Gastroesophageal sphincter (tissue), 4 donors: ENCODE results near the gene OTUB2. TPM values are rescaled to one million over a fixed set of nuclear protein-coding genes. Genes with fewer than 3 reads are reported as not detected.

ENCODE experiments used
- ATAC-seq: fragments of 150-250 bp; one replicate; pipeline ENCODE4 v1.9.1; 2016; ENCODE audit warnings: mild to moderate bottlenecking, moderate library complexity
- H3K27ac ChIP-seq, 4 donors: fragments of 200-600 bp; sonication (generic) in 3 of 4; 1 replicate in 3 of 4; 2 replicates in 1 of 4; pipeline ENCODE4 v1.5.1; 2016 to 2019
- H3K27me3 ChIP-seq: fragments of 200-600 bp; sonication (generic); one replicate; pipeline ENCODE4 v1.5.1; 2019
- H3K36me3 ChIP-seq, 2 donors: fragments of 200-600 bp; sonication (generic); one replicate each; pipeline ENCODE4 v1.5.1; 2019; ENCODE audit warnings: control low read depth in 1 of 2
- H3K4me1 ChIP-seq, 3 donors: fragments of 200-600 bp; sonication (generic); 1 replicate in 2 of 3; 2 replicates in 1 of 3; pipeline ENCODE4 v1.5.1; 2016 to 2019; ENCODE audit warnings: control low read depth in 2 of 3
- H3K4me3 ChIP-seq, 2 donors: fragments of 200-600 bp; sonication (generic); one replicate each; pipeline ENCODE4 v1.5.1; 2019; ENCODE audit warnings: mild to moderate bottlenecking in 1 of 2, moderate library complexity in 1 of 2
- H3K9me3 ChIP-seq, 3 donors: fragments of 200-600 bp; sonication (generic); one replicate each; pipeline ENCODE4 v1.5.1; 2017 to 2019; ENCODE audit warnings: control low read depth in 2 of 3
- EP300 ChIP-seq: sonication (generic); formaldehyde crosslinking; IDR thresholded peaks from one replicate; pipeline ENCODE4 v1.6.1; 2017; ENCODE audit warnings: antibody characterized with exemption, mild to moderate bottlenecking
- POLR2A ChIP-seq, 2 donors: fragments of 450-650 bp; IDR thresholded peaks; one replicate each; pipeline ENCODE4 v1.6.1; 2017; ENCODE audit warnings: antibody characterized with exemption in 2 of 2, mild to moderate bottlenecking in 2 of 2, moderate library complexity in 1 of 2
- POLR2AphosphoS5 ChIP-seq: sonication (generic); formaldehyde crosslinking; IDR thresholded peaks from one replicate; pipeline ENCODE4 v1.6.1; 2017; ENCODE audit warnings: antibody characterized with exemption
- WGBS, 2 donors: methylation state at CpG; one replicate each; pipeline ENCODE4 v1.1.5; 2018; ENCODE audit warnings: low coverage in 1 of 2; 5-methylcytosine and 5-hydroxymethylcytosine counted together
- total RNA-seq, 4 donors: library from RNA; depleted of rRNA; stranded (reverse); fragments of >200 nt; gene quantifications; one replicate each; pipeline ENCODE4 v1.1.0, GENCODE V29; 2016
- TF ChIP-seq, protein P1 (sequence below), 4 experiments: fragments of 200-600 bp in 2 of 4; fragments of 450-650 bp in 2 of 4; sonication (generic) in 1 of 4; IDR thresholded peaks; one replicate each; pipeline ENCODE4 v1.5.1; 2017 to 2019; ENCODE audit warnings: antibody characterized with exemption in 4 of 4, mild to moderate bottlenecking in 2 of 4, moderate library complexity in 2 of 4

Gene OTUB2
- total RNA-seq, 4 donors from 2014 or later = 0.16 to 0.84 (median 0.65) TPM

DNA sequence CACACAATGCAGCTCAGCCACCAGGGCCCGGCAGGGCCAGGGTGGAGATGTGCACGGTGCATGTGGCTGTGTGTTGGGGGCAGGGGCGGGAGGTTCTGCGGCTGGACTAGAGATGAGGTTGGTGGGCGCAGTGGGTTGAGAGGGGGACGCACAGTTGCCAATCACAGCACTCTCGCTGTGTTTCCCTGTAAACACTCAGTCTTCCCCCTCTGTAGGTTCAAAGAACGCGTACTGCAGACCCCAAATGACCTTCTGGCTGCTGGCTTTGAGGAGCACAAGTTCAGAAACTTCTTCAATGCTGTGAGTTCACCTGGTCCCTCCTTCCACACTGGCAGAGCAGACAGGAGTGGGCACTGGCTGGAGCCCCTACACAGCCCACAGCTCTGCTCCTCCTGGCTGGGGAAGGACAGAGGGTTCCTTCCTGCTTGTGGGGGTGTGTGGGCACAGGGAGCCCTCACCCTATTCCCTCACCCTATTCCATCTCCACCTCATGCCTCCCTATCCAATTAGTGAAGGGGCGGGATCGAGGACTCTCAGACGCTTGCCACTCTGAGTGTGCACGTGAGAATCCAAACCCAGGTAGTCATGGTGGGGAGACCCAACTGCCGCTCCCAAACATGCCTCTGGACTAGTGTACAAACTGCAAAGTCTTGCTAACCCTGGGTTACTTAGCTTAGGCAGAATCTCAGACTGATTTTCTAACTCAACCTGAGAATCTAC is 17.8 kb downstream of the OTUB2 start:
- Histone ChIP-seq H3K27ac (no peak overlapping the region), H3K4me3 (no peak overlapping the region), H3K9me3 (no peaks in the 10 kb centered on the region), H3K36me3 (peaks cover 0 to 57% of the 10 kb centered on the region in 2 donors), H3K27me3 (no peaks in the 10 kb centered on the region), H3K4me1 (peaks cover 0 to 17% (median 0%) of the 10 kb centered on the region in 3 donors)
- no peak for ATAC-seq
- TF ChIP-seq POLR2AphosphoS5 (no peak), POLR2A (IDR thresholded peaks at IDR 0.05) (no peak), EP300 (no peak)
- TF ChIP-seq, protein P1, sequence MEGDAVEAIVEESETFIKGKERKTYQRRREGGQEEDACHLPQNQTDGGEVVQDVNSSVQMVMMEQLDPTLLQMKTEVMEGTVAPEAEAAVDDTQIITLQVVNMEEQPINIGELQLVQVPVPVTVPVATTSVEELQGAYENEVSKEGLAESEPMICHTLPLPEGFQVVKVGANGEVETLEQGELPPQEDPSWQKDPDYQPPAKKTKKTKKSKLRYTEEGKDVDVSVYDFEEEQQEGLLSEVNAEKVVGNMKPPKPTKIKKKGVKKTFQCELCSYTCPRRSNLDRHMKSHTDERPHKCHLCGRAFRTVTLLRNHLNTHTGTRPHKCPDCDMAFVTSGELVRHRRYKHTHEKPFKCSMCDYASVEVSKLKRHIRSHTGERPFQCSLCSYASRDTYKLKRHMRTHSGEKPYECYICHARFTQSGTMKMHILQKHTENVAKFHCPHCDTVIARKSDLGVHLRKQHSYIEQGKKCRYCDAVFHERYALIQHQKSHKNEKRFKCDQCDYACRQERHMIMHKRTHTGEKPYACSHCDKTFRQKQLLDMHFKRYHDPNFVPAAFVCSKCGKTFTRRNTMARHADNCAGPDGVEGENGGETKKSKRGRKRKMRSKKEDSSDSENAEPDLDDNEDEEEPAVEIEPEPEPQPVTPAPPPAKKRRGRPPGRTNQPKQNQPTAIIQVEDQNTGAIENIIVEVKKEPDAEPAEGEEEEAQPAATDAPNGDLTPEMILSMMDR (IDR thresholded peaks at IDR 0.05) = no peak
- 95% methylated on average over 3 of the region's 14 CpGs; no CpG with 5 or more reads in 1 of the 2 donors for WGBS, 2 donors

DNA sequence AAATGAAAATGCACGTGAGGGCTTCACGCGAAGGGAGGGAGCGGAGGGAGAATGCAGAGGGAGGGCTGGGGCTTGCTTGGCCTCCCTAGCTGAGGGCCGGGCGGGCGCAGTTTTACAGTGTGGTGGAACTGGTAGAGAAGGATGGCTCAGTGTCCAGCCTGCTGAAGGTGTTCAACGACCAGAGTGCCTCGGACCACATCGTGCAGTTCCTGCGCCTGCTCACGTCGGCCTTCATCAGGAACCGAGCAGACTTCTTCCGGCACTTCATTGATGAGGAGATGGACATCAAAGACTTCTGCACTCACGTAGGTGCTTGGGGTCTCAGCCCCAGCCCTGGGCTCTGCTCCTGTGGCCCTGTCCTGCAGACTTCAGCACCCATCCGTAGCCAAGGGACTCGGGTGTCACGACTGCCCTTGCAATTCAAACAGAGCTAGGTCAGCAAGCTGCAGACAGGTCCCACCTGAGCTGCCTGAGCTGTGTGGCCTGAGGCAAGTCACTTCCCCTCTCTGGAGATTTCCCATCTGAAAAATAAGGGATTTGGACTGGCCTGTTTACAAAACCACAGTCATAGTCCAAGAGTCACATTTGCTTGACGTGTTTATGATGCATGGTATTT is 18.4 kb downstream of the OTUB2 start:
- peaks cover 0 to 23% (median 0%) of the 10 kb centered on the region in 3 donors for H3K4me1 ChIP-seq
- no peak for ATAC-seq
- no peak overlapping the region for H3K4me3 ChIP-seq
- no peaks in the 10 kb centered on the region for H3K27me3 ChIP-seq
- peaks cover 0 to 64% of the 10 kb centered on the region in 2 donors for H3K36me3 ChIP-seq
- no peaks in the 10 kb centered on the region for H3K9me3 ChIP-seq
- TF ChIP-seq, protein P1 (IDR thresholded peaks at IDR 0.05) = no peak
- TF ChIP-seq POLR2AphosphoS5 = no peak
- no peak for TF ChIP-seq EP300
- TF ChIP-seq POLR2A (IDR thresholded peaks at IDR 0.05) = no peak
- 75 to 87% methylated on average over 3 to 6 of the region's 20 CpGs for WGBS, 2 donors
- H3K27ac ChIP-seq = no peak overlapping the region

DNA sequence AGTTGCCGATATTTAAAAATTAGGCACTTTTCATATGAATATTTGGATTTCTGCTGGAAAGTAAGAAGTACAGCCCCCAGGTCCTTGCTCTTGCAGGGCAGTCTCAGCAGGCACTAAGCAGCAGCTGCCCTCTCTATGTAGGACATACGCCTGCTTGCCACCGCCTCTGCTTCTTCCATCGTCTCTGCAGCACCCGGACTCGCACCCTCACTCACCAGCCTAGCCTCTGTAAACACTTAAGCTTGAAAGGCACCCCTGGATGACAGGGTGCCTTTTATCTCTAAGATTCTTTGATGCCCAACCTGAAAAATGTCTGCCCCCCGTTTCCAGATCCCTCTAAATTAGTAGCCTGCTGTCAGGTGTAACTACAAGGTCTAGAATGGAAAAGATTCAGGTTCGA is 19.0 kb downstream of the OTUB2 start:
- TF ChIP-seq POLR2A (IDR thresholded peaks at IDR 0.05) (no peak), POLR2AphosphoS5 (no peak), EP300 (no peak)
- TF ChIP-seq, protein P1 (IDR thresholded peaks at IDR 0.05) = no peak
- Histone ChIP-seq H3K27ac (no peak overlapping the region), H3K36me3 (peaks cover 0 to 69% of the 10 kb centered on the region in 2 donors), H3K9me3 (no peaks in the 10 kb centered on the region), H3K27me3 (no peaks in the 10 kb centered on the region), H3K4me1 (peaks cover 0 to 23% (median 0%) of the 10 kb centered on the region in 3 donors), H3K4me3 (no peak overlapping the region)
- 83 to 92% methylated on average over 1 to 2 of the region's 8 CpGs for WGBS, 2 donors
- no peak for ATAC-seq

DNA sequence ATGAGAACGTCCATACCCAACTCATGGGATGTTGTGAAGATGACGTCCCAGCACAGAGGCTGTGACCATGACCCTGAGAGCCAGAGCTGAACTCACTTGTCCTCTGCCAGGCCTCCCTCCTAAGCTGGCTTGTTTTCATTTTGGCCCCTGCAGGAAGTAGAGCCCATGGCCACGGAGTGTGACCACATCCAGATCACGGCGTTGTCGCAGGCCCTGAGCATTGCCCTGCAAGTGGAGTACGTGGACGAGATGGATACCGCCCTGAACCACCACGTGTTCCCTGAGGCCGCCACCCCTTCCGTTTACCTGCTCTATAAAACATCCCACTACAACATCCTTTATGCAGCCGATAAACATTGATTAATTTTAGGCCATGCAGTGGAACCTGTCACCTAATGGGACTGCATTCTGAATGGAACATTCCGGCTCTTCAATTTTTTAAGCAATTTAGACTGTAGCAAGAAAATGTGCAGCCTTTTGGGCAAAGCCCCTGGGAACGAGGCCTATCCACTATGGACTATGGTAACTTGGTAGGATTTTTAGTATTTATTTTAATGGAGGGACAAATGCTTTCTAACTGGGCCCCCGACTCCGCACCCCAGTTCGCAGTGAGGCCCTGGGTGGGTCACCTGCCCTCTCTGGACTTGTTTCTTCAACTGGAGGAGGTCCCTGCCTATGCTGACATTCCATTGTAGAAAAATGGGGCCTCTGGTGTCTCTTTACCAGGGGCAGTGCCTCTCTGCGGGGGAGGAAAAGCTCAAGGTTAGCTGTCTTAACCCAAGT is 19.6 kb downstream of the OTUB2 start:
- H3K4me3 ChIP-seq = no peak overlapping the region
- TF ChIP-seq, protein P1 (IDR thresholded peaks at IDR 0.05) = no peak
- TF ChIP-seq POLR2AphosphoS5 = no peak
- 60 to 90% methylated on average over 3 to 14 of the region's 19 CpGs for WGBS, 2 donors
- peaks cover 0 to 75% of the 10 kb centered on the region in 2 donors for H3K36me3 ChIP-seq
- H3K27ac ChIP-seq = no peak overlapping the region
- H3K27me3 ChIP-seq = no peaks in the 10 kb centered on the region
- no peak for ATAC-seq
- H3K9me3 ChIP-seq = no peaks in the 10 kb centered on the region
- H3K4me1 ChIP-seq = peaks cover 0 to 29% (median 0%) of the 10 kb centered on the region in 3 donors
